Immature natural killer cell (primary cell): ENCODE data around the gene ATF7. TPM values are rescaled to one million over a fixed set of nuclear protein-coding genes. Genes with fewer than 3 reads are reported as not detected.

Experiments
- DNase-seq, 3 donors: peaks; one replicate each; pipeline ENCODE4 v3.0.0; 2022; ENCODE audit warnings: mixed read lengths in 1 of 3
- H3K27ac Mint-ChIP-seq, 6 donors: one replicate each; pipeline ENCODE4 v1.8.0; 2020; ENCODE audit warnings: mixed read lengths in 6 of 6, mild to moderate bottlenecking in 5 of 6, inconsistent platforms in 4 of 6, moderate library complexity in 3 of 6
- H3K27me3 Mint-ChIP-seq, 3 donors: one replicate each; pipeline ENCODE4 v1.8.0; 2020 to 2021; ENCODE audit warnings: low read depth in 3 of 3, mild to moderate bottlenecking in 3 of 3, mixed read lengths in 3 of 3, moderate library complexity in 3 of 3, inconsistent platforms in 1 of 3
- H3K36me3 Mint-ChIP-seq, 3 donors: one replicate each; pipeline ENCODE4 v1.8.0; 2020; ENCODE audit warnings: mixed read lengths in 3 of 3, inconsistent platforms in 2 of 3, mild to moderate bottlenecking in 2 of 3
- H3K4me1 Mint-ChIP-seq, 2 donors: one replicate each; pipeline ENCODE4 v1.8.0; 2020; ENCODE audit warnings: inconsistent platforms in 2 of 2, mild to moderate bottlenecking in 2 of 2, mixed read lengths in 2 of 2, moderate library complexity in 1 of 2
- H3K4me3 Mint-ChIP-seq, 5 donors: one replicate each; pipeline ENCODE4 v1.8.0; 2020; ENCODE audit warnings: mild to moderate bottlenecking in 5 of 5, mixed read lengths in 5 of 5, inconsistent platforms in 3 of 5, moderate library complexity in 3 of 5
- H3K9me3 Mint-ChIP-seq, 6 donors: one replicate each; pipeline ENCODE4 v1.8.0; 2020; ENCODE audit warnings: mild to moderate bottlenecking in 6 of 6, mixed read lengths in 6 of 6, inconsistent platforms in 4 of 6, moderate library complexity in 3 of 6
- polyA plus RNA-seq, 3 donors: library from polyadenylated mRNA; unstranded; fragments of 300-500 nt; fragmentation: Illumina TruSeq; gene quantifications; one replicate each; pipeline ENCODE4 v1.2.3, GENCODE V29; 2021

The ATF7 gene
- polyA plus RNA-seq, 3 donors from 2014 or later, result 17.6 to 23.9 (median 17.7) TPM

GRCh38 chr12:53501615-53502181 is 124.5 kb downstream of the ATF7 start:
- H3K27ac Mint-ChIP-seq, result peak overlapping the region; percentile 91 to 100 (median 97)
- no peaks in the 10 kb centered on the region for H3K9me3 Mint-ChIP-seq
- H3K4me1 Mint-ChIP-seq, result peaks cover 36 to 37% of the 10 kb centered on the region in 2 donors
- DNase-seq, result no peak
- H3K4me3 Mint-ChIP-seq, result peak overlapping the region; percentile 86 to 95 (median 91)
- H3K36me3 Mint-ChIP-seq, result peaks cover 0 to 4% (median 0%) of the 10 kb centered on the region in 3 donors
- H3K27me3 Mint-ChIP-seq, result peaks cover 5 to 12% (median 8%) of the 10 kb centered on the region in 3 donors

DNA sequence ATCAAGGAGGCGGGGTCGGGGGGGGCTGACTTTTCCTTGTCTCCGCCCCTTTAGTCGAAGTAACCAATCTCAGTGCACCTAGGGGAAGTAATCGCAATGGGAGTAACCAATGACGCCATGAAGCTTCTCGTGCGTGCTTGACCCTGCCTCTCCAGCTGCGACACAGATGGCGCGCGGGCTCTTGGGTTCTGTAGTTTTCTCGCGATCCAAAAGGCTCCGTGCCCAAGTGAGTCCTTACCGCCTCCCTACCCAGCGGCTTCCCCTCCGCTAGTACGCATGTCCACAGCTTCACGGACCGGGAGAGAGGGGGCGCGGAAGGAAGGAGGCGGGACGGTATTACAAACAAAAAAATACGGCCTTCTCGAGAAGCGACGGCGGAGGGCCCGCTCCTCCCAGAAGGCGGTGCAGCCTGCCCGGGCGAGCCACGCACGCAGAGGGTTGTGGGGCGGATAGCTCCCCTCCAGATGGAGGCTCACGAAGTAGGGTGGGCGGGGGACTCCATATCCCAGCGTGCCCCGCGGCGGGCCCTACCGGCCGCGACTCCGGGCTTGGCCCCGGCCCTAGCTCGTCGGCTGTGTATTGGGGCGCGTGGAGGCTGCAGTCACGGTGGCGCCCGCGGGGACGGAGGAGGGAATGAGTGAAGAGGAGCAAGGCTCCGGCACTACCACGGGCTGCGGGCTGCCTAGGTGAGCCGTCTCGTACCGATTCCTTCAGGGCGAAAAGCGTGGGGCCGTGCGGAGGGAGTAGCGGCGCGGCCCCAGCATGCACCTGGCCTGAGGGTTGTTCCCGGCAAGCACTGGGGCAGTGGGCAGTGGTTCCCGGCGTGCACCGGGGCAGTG is 125.2 kb downstream of the ATF7 start, which contains the start of gene TARBP2:
Gene TARBP2, plus strand, starts transcription at position 508 of the 839 bp plus-strand sequence. Its CDS starts 126 bp downstream, at position 634.
- Mint-ChIP-seq H3K27me3 (peaks cover 6 to 15% (median 8%) of the 10 kb centered on the region in 3 donors), H3K9me3 (no peaks in the 10 kb centered on the region), H3K36me3 (peaks cover 0 to 4% (median 0%) of the 10 kb centered on the region in 3 donors), H3K4me3 (peak within 1 kb of the TSS; percentile 86 to 95 (median 91)), H3K27ac (peak within 1 kb of the TSS; percentile 91 to 100 (median 97)), H3K4me1 (peaks cover 37 to 38% of the 10 kb centered on the region in 2 donors)
- peak; percentile 97 to 99 (median 99) for DNase-seq

DNA sequence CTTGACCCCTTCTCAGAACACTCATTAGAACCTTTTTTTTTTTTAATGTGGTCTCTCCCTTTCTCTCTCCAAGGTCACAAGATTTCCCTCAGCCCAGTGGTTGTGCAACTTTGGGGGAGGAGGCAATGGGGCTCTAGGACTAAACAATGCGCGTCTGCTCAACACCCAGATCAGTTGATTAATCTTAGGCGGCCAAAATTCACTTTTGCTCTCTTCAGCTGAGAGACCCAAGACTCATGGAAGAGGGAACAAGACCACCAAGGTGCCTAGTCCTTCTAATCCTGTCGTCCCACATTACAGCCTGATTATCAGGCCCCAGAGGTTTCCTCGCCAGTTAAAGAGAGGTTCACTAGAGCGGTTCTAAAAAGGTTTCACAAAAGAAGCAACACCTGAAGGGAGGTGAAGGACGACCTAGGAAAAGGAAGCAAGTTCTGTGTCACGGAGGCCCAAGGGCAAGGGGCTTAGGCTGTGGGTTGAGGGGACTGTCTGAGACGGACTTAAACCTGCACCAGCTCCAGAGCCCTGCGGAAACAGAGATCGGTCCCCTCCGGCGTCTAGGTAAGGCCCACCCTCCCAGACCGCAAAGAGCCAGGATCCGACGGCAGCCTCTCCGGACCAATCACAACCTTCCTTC is 125.9 kb downstream of the ATF7 start:
- peak in 1 of 3 donors; percentile 43 for DNase-seq
- peaks cover 37 to 38% of the 10 kb centered on the region in 2 donors for H3K4me1 Mint-ChIP-seq
- no peaks in the 10 kb centered on the region for H3K9me3 Mint-ChIP-seq
- peak overlapping the region; percentile 91 to 100 (median 97) for H3K27ac Mint-ChIP-seq
- H3K36me3 Mint-ChIP-seq, result no peaks in the 10 kb centered on the region
- peak overlapping the region; percentile 86 to 95 (median 91) for H3K4me3 Mint-ChIP-seq
- peaks cover 6 to 17% (median 8%) of the 10 kb centered on the region in 3 donors for H3K27me3 Mint-ChIP-seq

DNA sequence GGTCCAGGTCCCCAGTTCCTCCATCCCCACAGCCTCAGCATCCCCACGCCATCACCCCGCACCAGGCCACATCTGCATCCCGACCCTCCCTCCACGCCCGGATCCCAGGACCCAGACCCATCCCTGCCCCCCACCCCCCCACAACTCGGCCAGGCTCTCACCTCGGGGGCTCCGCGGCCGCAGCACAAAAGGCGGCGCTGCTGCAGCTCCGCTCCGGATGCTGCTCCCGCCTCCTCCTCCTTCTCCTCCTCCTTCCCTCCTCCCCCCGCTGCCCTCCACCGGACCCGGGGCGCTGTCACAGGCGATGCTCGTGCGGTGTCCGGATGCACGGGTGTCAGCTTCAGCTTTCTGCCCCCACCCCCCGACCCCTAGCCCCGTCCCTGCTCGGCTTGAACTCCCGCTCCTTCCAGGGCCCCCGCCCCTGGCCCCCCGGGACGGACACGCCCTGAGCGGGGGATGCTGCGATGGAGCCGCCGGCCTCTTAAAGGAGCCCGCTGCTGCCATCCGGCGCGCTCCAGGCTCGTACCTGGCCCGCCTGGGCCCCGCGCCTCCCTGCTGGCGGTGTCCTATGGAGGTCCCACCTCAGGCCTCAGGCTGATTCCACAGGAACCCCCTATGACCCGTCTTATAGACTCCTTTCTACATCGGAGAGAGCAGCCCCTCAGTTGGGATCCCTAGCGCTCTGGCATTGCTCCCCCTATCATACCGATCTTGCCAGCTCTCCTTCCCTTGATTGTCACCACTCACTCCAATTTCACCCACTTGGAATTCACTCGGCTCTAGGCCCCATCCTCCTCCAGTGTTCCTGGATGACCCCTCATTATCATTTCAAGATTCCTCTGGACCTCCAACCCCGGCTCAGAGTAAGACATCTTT is 126.7 kb downstream of the ATF7 start, which contains the start of gene MAP3K12:
Gene MAP3K12, minus strand, starts transcription at position 193 of the 876 bp plus-strand sequence. CDS start 12,067 bp downstream, outside the sequence.
- Mint-ChIP-seq H3K36me3 (no peaks in the 10 kb centered on the region), H3K27me3 (peaks cover 6 to 17% (median 8%) of the 10 kb centered on the region in 3 donors), H3K4me1 (peaks cover 37 to 38% of the 10 kb centered on the region in 2 donors)

GRCh38 chr12:53498235-53498630 is 127.9 kb downstream of the ATF7 start:
- Mint-ChIP-seq H3K27ac (peak overlapping the region; percentile 31 to 92 (median 84)), H3K9me3 (no peaks in the 10 kb centered on the region), H3K4me1 (peaks cover 49% of the 10 kb centered on the region in 2 donors), H3K36me3 (no peaks in the 10 kb centered on the region), H3K4me3 (peak overlapping the region; percentile 86 to 95 (median 90)), H3K27me3 (peaks cover 8 to 18% (median 10%) of the 10 kb centered on the region in 3 donors)
- DNase-seq, result no peak

More for the DNA sequence above, 126.7 kb downstream of the ATF7 start, which contains the start of gene MAP3K12:
- peak within 1 kb of the TSS; percentile 91 to 100 (median 97) for H3K27ac Mint-ChIP-seq
- DNase-seq, result peak; percentile 52 to 57 (median 53)
- H3K9me3 Mint-ChIP-seq, result no peaks in the 10 kb centered on the region
- H3K4me3 Mint-ChIP-seq, result peak within 1 kb of the TSS; percentile 86 to 95 (median 91)

DNA sequence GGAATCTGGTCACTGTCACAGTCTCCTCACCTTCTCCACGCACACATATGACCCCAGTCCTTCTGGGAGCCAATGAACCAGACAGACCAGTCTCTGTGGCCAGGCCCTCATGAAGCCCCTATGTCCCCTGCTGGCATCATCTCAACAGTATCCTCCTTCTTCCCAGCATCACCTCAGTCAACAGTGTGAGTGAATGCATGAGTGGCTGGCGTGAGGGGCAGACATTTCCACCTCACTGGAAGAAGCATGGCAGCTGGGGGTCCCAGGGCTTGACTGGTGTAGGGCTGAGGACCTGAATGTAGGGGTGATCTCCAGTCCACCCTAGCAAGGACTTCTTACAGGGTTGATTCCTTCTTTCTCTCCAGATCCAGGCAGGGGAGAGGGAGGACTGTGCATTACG is 128.7 kb downstream of the ATF7 start:
- Mint-ChIP-seq H3K27me3 (peaks cover 12 to 19% (median 15%) of the 10 kb centered on the region in 3 donors), H3K36me3 (no peaks in the 10 kb centered on the region), H3K27ac (peak overlapping the region in 2 of 6 donors; percentile 75 to 92), H3K9me3 (no peaks in the 10 kb centered on the region), H3K4me1 (peaks cover 48 to 56% of the 10 kb centered on the region in 2 donors), H3K4me3 (peak overlapping the region in 2 of 5 donors; percentile 57 to 86)
- no peak for DNase-seq

GRCh38 chr12:53496752-53497032 is 129.5 kb downstream of the ATF7 start:
- DNase-seq, result no peak
- H3K9me3 Mint-ChIP-seq, result no peaks in the 10 kb centered on the region
- H3K36me3 Mint-ChIP-seq, result no peaks in the 10 kb centered on the region
- H3K4me1 Mint-ChIP-seq, result peaks cover 51 to 56% of the 10 kb centered on the region in 2 donors
- peaks cover 12 to 19% (median 15%) of the 10 kb centered on the region in 3 donors for H3K27me3 Mint-ChIP-seq
- H3K4me3 Mint-ChIP-seq, result peak overlapping the region in 2 of 5 donors; percentile 30 to 49
- peak overlapping the region in 2 of 6 donors; percentile 12 to 50 for H3K27ac Mint-ChIP-seq

DNA sequence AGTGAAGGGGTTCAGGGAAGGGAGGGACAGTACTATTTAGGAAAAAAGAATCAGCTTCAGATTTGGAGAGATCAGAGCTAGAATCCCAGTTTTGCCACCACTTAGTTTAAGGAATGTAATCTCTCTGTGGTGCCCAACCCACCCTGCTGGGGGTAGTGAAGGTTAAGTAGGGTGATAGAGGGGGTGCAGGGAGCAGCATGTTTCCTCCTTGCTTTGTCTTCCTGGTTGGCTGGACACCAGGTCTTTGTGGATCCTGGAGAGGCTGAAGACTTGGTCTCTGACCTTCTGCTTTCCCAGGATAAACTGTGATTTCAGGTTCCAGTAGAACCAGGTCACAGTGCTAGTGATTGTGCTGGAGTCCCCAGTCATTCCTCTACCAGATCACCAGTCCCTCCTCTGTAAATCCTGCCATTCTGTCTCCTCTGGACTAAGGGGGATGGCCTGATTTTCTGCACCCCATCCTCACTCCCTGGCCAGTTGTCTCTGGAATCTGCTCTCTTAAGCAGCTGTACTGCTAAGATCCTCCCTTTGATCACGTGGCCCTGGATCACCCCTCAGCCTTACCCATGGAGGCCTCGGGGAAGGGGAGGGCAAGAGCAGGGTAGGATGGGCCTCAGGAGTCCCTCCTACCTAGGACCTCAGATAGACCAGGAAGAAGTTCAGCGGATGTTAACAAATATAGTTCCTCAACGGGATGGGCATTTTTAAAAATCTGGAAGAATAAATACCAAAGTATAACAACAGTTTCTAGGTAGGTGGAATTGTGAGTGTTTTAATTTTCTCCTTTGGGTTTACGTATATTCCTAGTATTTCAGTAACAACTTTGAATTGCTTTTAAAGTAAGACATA is 130.1 kb downstream of the ATF7 start:
- Mint-ChIP-seq H3K27ac (peak overlapping the region in 2 of 6 donors; percentile 50 to 73), H3K27me3 (peaks cover 12 to 19% (median 12%) of the 10 kb centered on the region in 3 donors), H3K36me3 (no peaks in the 10 kb centered on the region), H3K4me3 (peak overlapping the region in 2 of 5 donors; percentile 30 to 49), H3K9me3 (no peaks in the 10 kb centered on the region), H3K4me1 (peaks cover 48 to 54% of the 10 kb centered on the region in 2 donors)
- no peak for DNase-seq

- DNase-seq, result no peak
- H3K9me3 Mint-ChIP-seq, result no peaks in the 10 kb centered on the region
- peaks cover 7 to 12% (median 7%) of the 10 kb centered on the region in 3 donors for H3K27me3 Mint-ChIP-seq
- peak overlapping the region; percentile 73 to 94 (median 88) for H3K27ac Mint-ChIP-seq
- peaks cover 34 to 42% of the 10 kb centered on the region in 2 donors for H3K4me1 Mint-ChIP-seq
- H3K4me3 Mint-ChIP-seq, result peak overlapping the region; percentile 85 to 93 (median 89)
- no peaks in the 10 kb centered on the region for H3K36me3 Mint-ChIP-seq
These were observed 132.4 kb downstream of the ATF7 start for GRCh38 chr12:53493610-53494391.

DNA sequence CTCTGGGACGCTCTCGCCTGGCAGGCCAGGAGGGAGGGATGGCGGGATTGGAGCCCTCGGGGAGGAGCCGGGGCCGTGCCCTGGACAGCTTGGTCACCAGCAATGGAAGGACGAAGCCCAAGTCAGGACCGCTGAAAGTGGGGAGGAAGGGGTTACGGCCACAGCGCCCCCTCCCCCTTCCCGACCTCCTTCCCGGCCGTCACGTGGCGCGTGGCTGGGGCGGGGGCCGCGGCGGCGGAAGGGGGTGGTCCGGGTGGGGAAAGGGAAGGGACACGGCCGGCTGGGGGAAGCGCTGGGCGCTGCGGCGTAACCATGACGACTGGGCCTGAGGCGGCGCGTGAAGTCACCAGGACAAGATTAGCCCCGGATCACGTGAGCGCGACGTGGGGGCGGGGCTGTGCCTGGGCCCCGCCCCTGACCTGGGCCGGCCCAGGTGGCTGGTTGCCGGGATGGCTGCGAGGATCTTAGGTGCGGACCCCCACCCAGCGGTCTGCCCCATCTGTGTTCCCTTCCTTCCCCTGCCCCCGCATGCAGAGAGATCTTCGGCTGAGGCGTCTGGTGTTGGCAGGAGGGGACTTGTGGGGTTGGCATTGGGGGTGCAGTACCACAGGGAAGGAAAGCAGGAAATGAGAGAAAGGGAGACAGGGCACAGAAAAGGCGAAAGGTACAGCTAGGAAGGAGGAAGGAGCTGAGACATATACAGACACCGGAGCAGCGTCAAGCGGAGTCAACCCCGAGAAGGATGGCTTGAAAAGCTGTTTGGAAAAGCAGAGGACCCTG is 133.2 kb downstream of the ATF7 start:
- peak; percentile 83 to 85 (median 85) for DNase-seq
- Mint-ChIP-seq H3K4me3 (peak overlapping the region; percentile 85 to 93 (median 89)), H3K9me3 (no peaks in the 10 kb centered on the region), H3K27ac (peak overlapping the region; percentile 73 to 94 (median 88)), H3K4me1 (peaks cover 26 to 34% of the 10 kb centered on the region in 2 donors), H3K36me3 (no peaks in the 10 kb centered on the region), H3K27me3 (peaks cover 7 to 8% (median 7%) of the 10 kb centered on the region in 3 donors)

DNA sequence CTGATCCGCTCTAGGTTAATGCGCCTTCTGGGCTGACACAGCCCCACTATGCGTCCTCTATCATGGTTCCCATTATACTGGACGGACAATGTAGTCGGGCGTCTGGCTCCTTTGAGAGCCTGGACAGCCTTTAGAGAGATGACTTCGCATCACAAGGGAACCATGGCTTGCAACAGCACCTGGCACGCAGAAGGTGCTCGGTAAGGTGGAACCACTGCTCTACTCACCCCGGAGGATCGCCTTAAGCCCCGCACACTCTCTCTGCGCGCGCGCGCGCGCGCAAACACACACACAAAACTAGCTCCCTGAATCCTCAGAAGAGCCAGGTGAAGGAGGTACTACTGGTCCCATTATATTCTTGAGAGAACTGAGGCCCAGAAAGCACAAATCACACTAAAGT is 134.0 kb downstream of the ATF7 start:
- peaks cover 7 to 8% (median 7%) of the 10 kb centered on the region in 3 donors for H3K27me3 Mint-ChIP-seq
- no peaks in the 10 kb centered on the region for H3K9me3 Mint-ChIP-seq
- H3K4me1 Mint-ChIP-seq, result peaks cover 24 to 28% of the 10 kb centered on the region in 2 donors
- H3K27ac Mint-ChIP-seq, result peak overlapping the region; percentile 70 to 86 (median 85)
- DNase-seq, result no peak
- H3K36me3 Mint-ChIP-seq, result no peaks in the 10 kb centered on the region
- peak overlapping the region; percentile 48 to 92 (median 85) for H3K4me3 Mint-ChIP-seq
